ENCODE data around the gene USP15.

USP15 gene

GRCh38 chr12:62414180-62414579 lies 154.0 kb downstream of the USP15 start:
- TF ChIP-seq, protein P1, sequence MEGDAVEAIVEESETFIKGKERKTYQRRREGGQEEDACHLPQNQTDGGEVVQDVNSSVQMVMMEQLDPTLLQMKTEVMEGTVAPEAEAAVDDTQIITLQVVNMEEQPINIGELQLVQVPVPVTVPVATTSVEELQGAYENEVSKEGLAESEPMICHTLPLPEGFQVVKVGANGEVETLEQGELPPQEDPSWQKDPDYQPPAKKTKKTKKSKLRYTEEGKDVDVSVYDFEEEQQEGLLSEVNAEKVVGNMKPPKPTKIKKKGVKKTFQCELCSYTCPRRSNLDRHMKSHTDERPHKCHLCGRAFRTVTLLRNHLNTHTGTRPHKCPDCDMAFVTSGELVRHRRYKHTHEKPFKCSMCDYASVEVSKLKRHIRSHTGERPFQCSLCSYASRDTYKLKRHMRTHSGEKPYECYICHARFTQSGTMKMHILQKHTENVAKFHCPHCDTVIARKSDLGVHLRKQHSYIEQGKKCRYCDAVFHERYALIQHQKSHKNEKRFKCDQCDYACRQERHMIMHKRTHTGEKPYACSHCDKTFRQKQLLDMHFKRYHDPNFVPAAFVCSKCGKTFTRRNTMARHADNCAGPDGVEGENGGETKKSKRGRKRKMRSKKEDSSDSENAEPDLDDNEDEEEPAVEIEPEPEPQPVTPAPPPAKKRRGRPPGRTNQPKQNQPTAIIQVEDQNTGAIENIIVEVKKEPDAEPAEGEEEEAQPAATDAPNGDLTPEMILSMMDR (IDR thresholded peaks at IDR 0.05), result no peak
- no peak overlapping the region for H3K27ac ChIP-seq
- no peak for DNase-seq (ENCODE audit: low spot score)
- no peak overlapping the region for H3K4me3 ChIP-seq

DNA sequence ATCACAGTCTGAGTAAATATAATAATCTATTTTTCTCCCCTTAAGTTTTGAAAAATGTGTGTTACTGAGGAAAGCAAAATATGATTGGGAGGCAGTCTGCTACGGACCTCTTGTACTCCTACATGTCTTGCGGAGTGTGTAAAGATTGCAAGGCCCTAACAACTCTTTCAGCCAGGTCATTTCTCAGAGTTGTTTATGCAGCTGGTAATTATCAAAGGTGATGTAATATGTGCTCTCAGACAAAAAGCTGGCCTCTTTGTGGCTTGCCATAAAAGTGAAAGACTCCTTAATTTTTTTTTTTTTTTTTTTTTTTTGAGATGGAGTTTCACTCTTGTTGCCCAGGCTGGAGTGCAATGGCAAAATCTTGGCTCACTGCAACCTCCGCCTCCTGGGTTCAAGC lies 165.9 kb downstream of the USP15 start:
- Histone ChIP-seq H3K4me3 (no peak overlapping the region), H3K27ac (no peak overlapping the region)
- TF ChIP-seq, protein P1 (IDR thresholded peaks at IDR 0.05), result no peak
- no peak for DNase-seq (ENCODE audit: low spot score)

DNA sequence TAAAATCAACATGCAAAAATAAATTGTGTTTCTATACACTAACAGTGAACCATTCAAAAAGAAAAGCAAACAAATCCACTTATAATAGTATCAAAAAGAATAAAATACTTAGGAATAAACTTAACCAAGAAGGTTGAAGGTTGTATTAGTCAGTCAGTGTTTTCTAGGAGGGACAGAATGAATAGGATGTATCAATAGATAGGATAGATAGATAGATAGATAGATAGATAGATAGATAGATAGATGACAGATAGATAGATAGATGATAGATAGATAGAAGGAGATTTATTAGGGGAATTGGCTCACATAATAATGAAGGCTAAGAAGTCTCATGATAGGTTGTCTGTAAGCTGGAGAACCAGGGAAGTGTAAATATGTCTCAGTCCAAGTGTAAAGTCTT lies 169.3 kb downstream of the USP15 start:
- Histone ChIP-seq H3K27ac (no peak overlapping the region), H3K4me3 (no peak overlapping the region)
- no peak for DNase-seq (ENCODE audit: low spot score)
- TF ChIP-seq, protein P1 (IDR thresholded peaks at IDR 0.05), result no peak

- H3K27ac ChIP-seq, result no peak overlapping the region
- DNase-seq (ENCODE audit: low spot score), result no peak
- TF ChIP-seq, protein P1 (IDR thresholded peaks at IDR 0.05), result no peak
- H3K4me3 ChIP-seq, result peak overlapping the region; percentile 76
Observed at GRCh38 chr12:62434494-62435302, 174.5 kb downstream of the USP15 start.

- peak overlapping the region; percentile 76 for H3K4me3 ChIP-seq
- no peak for DNase-seq (ENCODE audit: low spot score)
- H3K27ac ChIP-seq, result no peak overlapping the region
- TF ChIP-seq, protein P1 (IDR thresholded peaks at IDR 0.05), result peak; percentile 35
Observed at GRCh38 chr12:62435303-62436163, 175.3 kb downstream of the USP15 start.

- TF ChIP-seq, protein P1 (IDR thresholded peaks at IDR 0.05), result no peak
- no peak overlapping the region for H3K27ac ChIP-seq
- H3K4me3 ChIP-seq, result peak overlapping the region; percentile 76
- DNase-seq (ENCODE audit: low spot score), result no peak
Observed at GRCh38 chr12:62436164-62436503, 175.9 kb downstream of the USP15 start.
